Measurements from ENCODE around the gene EIPR1.
"Not testable (repeated sequence)": the region's sequence is repeated elsewhere in the genome, so short reads cannot be mapped to it uniquely, and the experiment has no call there.

EIPR1 gene

DNA sequence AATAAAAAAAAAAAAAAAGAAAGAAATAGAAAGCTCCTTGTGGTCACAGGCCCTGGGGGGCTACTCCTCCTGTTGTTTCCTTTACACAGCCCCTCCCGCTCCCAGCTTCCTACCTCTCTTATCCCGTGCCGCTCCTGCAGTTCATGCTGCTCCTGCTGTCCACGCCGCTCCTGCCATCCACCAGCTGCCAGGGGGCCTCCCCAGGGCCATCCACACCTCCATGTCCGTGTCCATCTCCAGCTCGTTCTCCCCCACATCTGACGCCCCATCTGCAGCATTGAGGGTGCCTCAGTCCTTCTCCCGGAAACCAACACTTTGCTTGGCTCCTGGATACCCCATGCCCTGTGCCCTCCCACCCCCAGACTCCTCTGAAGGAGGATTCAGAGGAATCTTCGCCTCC lies 191.7 kb downstream of the EIPR1 start:
- Histone ChIP-seq H3K9me3 (ENCODE audit: low read length) (no peaks in the 10 kb centered on the region), H3K36me3 (ENCODE audit: insufficient read depth, low read length) (no peaks in the 10 kb centered on the region), H3K4me1 (ENCODE audit: insufficient read depth, low read length) (no peaks in the 10 kb centered on the region)

DNA sequence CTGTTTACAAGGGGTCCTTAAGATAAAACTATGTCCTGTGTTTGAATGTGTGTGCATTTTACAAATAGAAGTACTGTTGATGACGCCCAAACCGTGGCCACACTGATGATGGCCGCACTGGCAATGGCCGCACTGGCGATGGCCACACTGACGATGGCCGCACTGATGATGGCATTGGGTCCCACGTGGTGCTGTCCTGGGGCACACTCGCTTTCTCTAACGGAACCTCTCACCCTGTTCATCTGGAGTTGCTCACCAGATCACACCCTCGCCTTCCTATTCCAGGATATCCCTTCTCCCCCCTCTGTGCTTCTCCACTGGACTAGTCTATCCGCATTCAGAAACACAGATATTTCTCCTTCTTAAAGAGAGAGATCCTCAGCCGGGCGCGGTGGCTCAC lies 192.4 kb downstream of the EIPR1 start:
- Histone ChIP-seq H3K4me1 (ENCODE audit: insufficient read depth, low read length) (no peaks in the 10 kb centered on the region), H3K9me3 (ENCODE audit: low read length) (no peaks in the 10 kb centered on the region), H3K27ac (ENCODE audit: low read depth, low read length) (no peak overlapping the region), H3K9ac (ENCODE audit: low read length) (no peak overlapping the region), H3K36me3 (ENCODE audit: insufficient read depth, low read length) (no peaks in the 10 kb centered on the region), H3K4me3 (ENCODE audit: low read depth in 1 of 2, low read length in 2 of 2) (no peak overlapping the region), H3K27me3 (ENCODE audit: control insufficient read depth in 1 of 2, insufficient read depth in 2 of 2, low read length in 2 of 2) (no peaks in the 10 kb centered on the region)

More for the DNA sequence above, 191.7 kb downstream of the EIPR1 start:
- H3K9ac ChIP-seq (ENCODE audit: low read length), result no peak overlapping the region
- no peak overlapping the region for H3K4me3 ChIP-seq (ENCODE audit: low read depth in 1 of 2, low read length in 2 of 2)
- H3K27ac ChIP-seq (ENCODE audit: low read depth, low read length), result no peak overlapping the region
- H3K27me3 ChIP-seq (ENCODE audit: control insufficient read depth in 1 of 2, insufficient read depth in 2 of 2, low read length in 2 of 2), result no peaks in the 10 kb centered on the region

DNA sequence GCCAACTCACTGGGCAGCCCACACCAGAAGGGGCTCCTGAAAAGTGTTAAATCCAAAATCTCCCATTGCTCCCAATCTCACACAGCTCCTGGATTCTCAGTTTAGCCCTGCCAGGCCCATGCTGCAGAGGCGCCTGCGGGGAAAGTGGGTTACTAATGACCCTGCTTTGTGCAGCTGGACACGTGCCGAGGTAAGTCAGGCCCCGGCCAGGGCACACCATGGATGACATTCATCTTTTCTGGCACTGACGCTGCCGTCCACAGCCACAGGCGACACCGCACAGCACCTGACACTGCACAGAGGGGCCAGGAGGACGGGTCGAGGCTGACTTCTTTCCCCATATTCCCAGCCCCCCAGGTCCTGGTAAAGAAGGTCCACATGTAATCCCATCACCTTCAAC lies 193.5 kb downstream of the EIPR1 start:
- no peaks in the 10 kb centered on the region for H3K9me3 ChIP-seq (ENCODE audit: low read length)
- H3K36me3 ChIP-seq (ENCODE audit: insufficient read depth, low read length), result no peaks in the 10 kb centered on the region
- H3K9ac ChIP-seq (ENCODE audit: low read length), result no peak overlapping the region
- H3K4me1 ChIP-seq (ENCODE audit: insufficient read depth, low read length), result no peaks in the 10 kb centered on the region
- H3K27ac ChIP-seq (ENCODE audit: low read depth, low read length), result no peak overlapping the region
- no peaks in the 10 kb centered on the region for H3K27me3 ChIP-seq (ENCODE audit: control insufficient read depth in 1 of 2, insufficient read depth in 2 of 2, low read length in 2 of 2)
- H3K4me3 ChIP-seq (ENCODE audit: low read depth in 1 of 2, low read length in 2 of 2), result no peak overlapping the region

DNA sequence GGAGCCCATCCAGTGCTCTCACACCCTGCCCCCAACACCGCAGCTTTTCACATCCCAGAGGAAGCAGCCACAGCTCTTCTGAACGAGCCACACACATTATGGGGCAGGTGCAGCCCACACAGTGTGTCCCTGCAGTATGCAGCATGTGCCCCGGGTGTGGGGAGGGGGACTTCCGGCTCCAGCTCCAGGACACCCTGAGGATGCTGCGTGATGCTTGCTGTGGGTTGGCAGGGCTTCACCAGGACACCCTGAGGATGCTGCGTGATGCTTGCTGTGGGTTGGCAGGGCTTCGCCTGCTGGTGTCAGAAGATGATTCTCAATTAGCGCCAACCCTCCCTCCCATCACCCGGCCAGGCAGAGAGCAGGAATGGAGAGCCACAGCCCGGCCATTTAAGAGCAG lies 193.9 kb downstream of the EIPR1 start:
- Histone ChIP-seq H3K27ac (ENCODE audit: low read depth, low read length) (no peak overlapping the region), H3K4me1 (ENCODE audit: insufficient read depth, low read length) (no peaks in the 10 kb centered on the region), H3K27me3 (ENCODE audit: control insufficient read depth in 1 of 2, insufficient read depth in 2 of 2, low read length in 2 of 2) (no peaks in the 10 kb centered on the region), H3K9me3 (ENCODE audit: low read length) (no peaks in the 10 kb centered on the region), H3K9ac (ENCODE audit: low read length) (no peak overlapping the region), H3K4me3 (ENCODE audit: low read depth in 1 of 2, low read length in 2 of 2) (no peak overlapping the region), H3K36me3 (ENCODE audit: insufficient read depth, low read length) (no peaks in the 10 kb centered on the region)

DNA sequence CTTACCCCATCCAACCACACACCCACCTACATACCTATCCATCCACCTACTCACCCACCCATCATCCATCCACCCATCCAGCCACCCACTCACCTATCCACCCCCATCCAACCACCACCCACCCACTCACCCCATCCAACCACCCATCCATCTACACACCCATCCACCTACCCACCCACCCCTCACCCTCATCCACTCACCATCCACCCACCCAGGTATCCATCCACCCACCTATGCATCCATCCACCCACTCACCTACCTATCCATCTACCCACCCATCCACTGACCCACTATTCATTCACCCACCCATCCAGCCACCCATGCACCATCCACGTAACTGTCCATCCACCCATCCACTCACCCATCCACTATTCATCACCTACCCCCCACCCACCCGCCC lies 194.8 kb downstream of the EIPR1 start:
- Histone ChIP-seq H3K27me3 (ENCODE audit: control insufficient read depth in 1 of 2, insufficient read depth in 2 of 2, low read length in 2 of 2) (no peaks in the 10 kb centered on the region), H3K36me3 (ENCODE audit: insufficient read depth, low read length) (no peaks in the 10 kb centered on the region), H3K27ac (ENCODE audit: low read depth, low read length) (no peak overlapping the region), H3K9ac (ENCODE audit: low read length) (no peak overlapping the region), H3K9me3 (ENCODE audit: low read length) (no peaks in the 10 kb centered on the region), H3K4me1 (ENCODE audit: insufficient read depth, low read length) (no peaks in the 10 kb centered on the region), H3K4me3 (ENCODE audit: low read depth in 1 of 2, low read length in 2 of 2) (no peak overlapping the region)

DNA sequence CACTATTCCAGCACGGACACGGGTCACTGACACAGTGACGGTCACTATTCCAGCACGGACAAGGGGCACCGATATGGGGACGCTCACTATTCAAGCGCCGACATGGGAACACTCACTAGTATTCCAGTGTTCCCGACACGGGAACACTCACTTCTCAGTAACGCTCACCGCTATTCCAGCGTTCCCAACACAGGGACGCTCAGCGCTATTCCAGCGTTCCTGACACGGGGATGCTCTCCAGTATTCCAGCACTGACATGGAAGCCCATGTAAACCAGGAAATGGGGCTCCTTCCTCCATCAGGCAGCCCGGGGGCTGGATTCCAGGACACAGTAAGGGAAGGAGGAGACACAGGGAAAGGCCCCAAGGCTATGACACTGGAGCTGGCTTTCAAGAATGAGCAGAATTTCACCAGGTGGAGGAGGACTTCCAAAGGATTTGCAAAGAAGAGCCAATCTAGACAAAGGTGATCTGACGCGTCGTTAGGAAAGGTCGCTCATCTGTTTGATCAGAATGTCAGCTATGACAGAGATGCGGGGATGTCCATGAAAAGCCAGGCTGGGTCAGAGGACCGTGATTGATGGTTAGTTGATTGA lies 196.1 kb downstream of the EIPR1 start:
- H3K4me1 ChIP-seq (ENCODE audit: insufficient read depth, low read length), result no peaks in the 10 kb centered on the region
- H3K36me3 ChIP-seq (ENCODE audit: insufficient read depth, low read length), result no peaks in the 10 kb centered on the region
- H3K9ac ChIP-seq (ENCODE audit: low read length), result no peak overlapping the region
- no peaks in the 10 kb centered on the region for H3K9me3 ChIP-seq (ENCODE audit: low read length)
- H3K27me3 ChIP-seq (ENCODE audit: control insufficient read depth in 1 of 2, insufficient read depth in 2 of 2, low read length in 2 of 2), result no peaks in the 10 kb centered on the region
- H3K4me3 ChIP-seq (ENCODE audit: low read depth in 1 of 2, low read length in 2 of 2), result no peak overlapping the region
- no peak overlapping the region for H3K27ac ChIP-seq (ENCODE audit: low read depth, low read length)

DNA sequence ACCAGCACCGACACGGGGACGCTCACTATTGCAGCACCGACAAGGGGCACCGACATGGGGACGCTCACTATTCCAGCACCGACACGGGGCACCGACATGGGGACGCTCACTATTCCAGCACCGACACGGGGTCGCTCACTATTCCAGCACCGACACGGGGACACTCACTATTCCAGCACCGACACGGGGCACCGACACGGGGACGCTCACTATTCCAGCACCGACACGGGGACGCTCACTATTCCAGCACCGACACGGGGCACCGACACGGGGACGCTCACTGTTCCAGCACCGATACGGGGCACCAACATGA lies 196.8 kb downstream of the EIPR1 start:
- H3K4me3 ChIP-seq (ENCODE audit: low read depth in 1 of 2, low read length in 2 of 2); H3K36me3 ChIP-seq (ENCODE audit: insufficient read depth, low read length); H3K27ac ChIP-seq (ENCODE audit: low read depth, low read length); H3K9me3 ChIP-seq (ENCODE audit: low read length); H3K4me1 ChIP-seq (ENCODE audit: insufficient read depth, low read length); H3K9ac ChIP-seq (ENCODE audit: low read length); H3K27me3 ChIP-seq (ENCODE audit: control insufficient read depth in 1 of 2, insufficient read depth in 2 of 2, low read length in 2 of 2): not testable (repeated sequence)

DNA sequence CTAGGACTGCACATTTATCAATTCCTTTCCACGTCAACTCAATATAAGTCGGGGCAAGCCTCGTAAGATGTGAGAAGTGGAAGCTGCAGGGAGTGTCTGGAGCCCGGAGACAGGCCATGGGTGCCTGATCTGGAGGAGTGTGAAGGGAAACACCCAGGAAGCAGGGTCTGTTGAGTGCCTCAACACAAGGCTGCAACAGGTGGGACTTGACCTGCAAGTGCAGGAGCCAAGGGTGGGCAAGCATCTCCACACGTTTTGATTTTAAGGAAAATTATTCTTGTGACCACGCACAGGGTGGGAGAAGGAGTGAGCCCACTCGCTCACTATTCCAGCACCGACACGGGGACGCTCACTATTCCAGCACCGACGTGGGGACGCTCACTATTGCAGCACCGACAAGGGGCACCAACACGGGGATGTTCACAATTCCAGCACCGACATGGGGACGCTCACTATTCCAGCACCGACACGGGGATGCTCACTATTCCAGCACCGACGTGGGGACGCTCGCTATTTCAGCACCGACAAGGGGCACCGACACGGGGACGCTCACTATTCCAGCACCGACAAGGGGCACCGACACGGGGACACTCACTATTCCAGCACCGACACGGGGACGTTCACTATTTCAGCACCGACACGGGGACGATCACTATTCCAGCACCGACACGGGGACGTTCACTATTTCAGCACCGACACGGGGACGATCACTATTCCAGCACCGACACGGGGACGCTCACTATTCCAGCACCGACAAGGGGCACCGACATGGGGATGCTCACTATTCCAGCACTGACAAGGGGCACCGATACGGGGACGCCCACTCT lies 197.3 kb downstream of the EIPR1 start:
- Histone ChIP-seq H3K36me3 (ENCODE audit: insufficient read depth, low read length) (no peaks in the 10 kb centered on the region), H3K9me3 (ENCODE audit: low read length) (no peaks in the 10 kb centered on the region), H3K9ac (ENCODE audit: low read length) (no peak overlapping the region), H3K4me3 (ENCODE audit: low read depth in 1 of 2, low read length in 2 of 2) (no peak overlapping the region), H3K4me1 (ENCODE audit: insufficient read depth, low read length) (no peaks in the 10 kb centered on the region), H3K27ac (ENCODE audit: low read depth, low read length) (no peak overlapping the region), H3K27me3 (ENCODE audit: control insufficient read depth in 1 of 2, insufficient read depth in 2 of 2, low read length in 2 of 2) (no peaks in the 10 kb centered on the region)

DNA sequence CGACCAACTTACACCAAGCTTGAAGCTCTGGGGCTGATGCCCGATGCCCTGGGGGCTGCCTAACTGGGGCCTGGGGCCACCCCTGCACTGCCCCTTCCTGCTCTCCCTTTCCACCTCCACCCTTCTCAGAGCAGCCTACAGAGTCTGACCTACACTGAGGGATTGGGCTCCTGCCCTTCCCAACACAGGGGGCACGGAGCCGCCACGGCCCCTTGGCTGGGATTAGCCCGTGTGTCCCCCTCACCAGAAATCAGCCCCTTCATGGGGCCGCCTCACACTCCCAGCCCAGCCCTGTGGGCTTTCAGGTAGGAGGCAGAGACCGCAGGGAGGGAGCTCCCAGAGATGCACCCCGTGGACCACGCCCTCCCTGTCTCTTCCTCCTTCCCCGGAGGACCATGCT lies 198.0 kb downstream of the EIPR1 start:
- Histone ChIP-seq H3K27me3 (ENCODE audit: control insufficient read depth in 1 of 2, insufficient read depth in 2 of 2, low read length in 2 of 2) (no peaks in the 10 kb centered on the region), H3K36me3 (ENCODE audit: insufficient read depth, low read length) (no peaks in the 10 kb centered on the region), H3K9me3 (ENCODE audit: low read length) (no peaks in the 10 kb centered on the region), H3K9ac (ENCODE audit: low read length) (no peak overlapping the region), H3K27ac (ENCODE audit: low read depth, low read length) (no peak overlapping the region), H3K4me1 (ENCODE audit: insufficient read depth, low read length) (no peaks in the 10 kb centered on the region), H3K4me3 (ENCODE audit: low read depth in 1 of 2, low read length in 2 of 2) (no peak overlapping the region)

DNA sequence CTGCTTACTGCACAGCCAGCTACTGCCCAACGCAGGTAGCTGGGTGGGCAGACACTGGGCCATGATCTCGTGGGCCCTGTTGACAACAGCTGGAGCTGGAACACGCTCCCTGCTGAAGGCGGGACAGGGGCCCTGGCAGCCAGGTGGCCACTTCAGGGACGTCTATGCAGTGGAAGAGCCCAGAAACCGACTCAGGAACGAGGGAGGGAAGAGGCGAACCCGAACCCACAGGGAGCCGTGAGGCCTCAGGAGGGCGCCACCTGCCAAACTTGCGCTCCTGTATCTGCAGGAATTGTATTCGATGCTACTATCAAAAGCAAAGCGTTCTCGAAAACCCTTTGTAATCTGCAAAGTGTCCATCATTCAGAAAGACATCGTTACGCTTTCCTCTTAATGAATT lies 198.4 kb downstream of the EIPR1 start:
- Histone ChIP-seq H3K9ac (ENCODE audit: low read length) (no peak overlapping the region), H3K27me3 (ENCODE audit: control insufficient read depth in 1 of 2, insufficient read depth in 2 of 2, low read length in 2 of 2) (no peaks in the 10 kb centered on the region), H3K36me3 (ENCODE audit: insufficient read depth, low read length) (no peaks in the 10 kb centered on the region), H3K9me3 (ENCODE audit: low read length) (no peaks in the 10 kb centered on the region), H3K4me3 (ENCODE audit: low read depth in 1 of 2, low read length in 2 of 2) (no peak overlapping the region), H3K27ac (ENCODE audit: low read depth, low read length) (no peak overlapping the region), H3K4me1 (ENCODE audit: insufficient read depth, low read length) (no peaks in the 10 kb centered on the region)

DNA sequence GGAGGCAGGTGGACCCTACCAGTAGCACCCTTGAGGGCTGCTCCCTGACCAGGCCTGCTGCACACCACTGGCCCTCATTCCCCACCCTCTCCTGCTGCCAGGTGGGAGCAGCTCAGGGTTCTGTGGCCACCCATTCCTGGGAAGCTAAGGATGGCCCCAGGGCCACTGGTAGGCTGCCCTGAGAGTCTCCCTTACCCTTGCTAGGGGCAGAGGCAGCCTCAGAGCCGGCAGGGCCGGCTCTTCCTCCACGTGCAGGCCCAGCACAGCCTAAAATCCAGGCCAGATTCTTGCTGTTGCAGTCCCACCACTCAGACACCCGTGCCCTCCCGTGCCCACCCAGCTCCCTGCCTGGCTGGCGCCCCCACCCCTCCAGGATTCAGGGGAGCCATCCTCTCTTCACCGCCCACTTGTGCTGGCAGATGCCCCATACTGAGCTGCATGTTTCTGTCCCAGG lies 199.0 kb downstream of the EIPR1 start:
- H3K27ac ChIP-seq (ENCODE audit: low read depth, low read length), result no peak overlapping the region
- no peaks in the 10 kb centered on the region for H3K27me3 ChIP-seq (ENCODE audit: control insufficient read depth in 1 of 2, insufficient read depth in 2 of 2, low read length in 2 of 2)
- H3K4me3 ChIP-seq (ENCODE audit: low read depth in 1 of 2, low read length in 2 of 2), result no peak overlapping the region
- H3K9me3 ChIP-seq (ENCODE audit: low read length), result no peaks in the 10 kb centered on the region
- H3K36me3 ChIP-seq (ENCODE audit: insufficient read depth, low read length), result no peaks in the 10 kb centered on the region
- no peak overlapping the region for H3K9ac ChIP-seq (ENCODE audit: low read length)
- no peaks in the 10 kb centered on the region for H3K4me1 ChIP-seq (ENCODE audit: insufficient read depth, low read length)

Data from muscle layer of colon (tissue), 2 donors.